NOMO-1 treated with dmso at 0.1 percent for 144 hours (cell line): ENCODE measurements around the gene SNAP25.

Experiments used
- DNase-seq: peaks from one replicate; lab custom pipeline; 2025; ENCODE audit not compliant: unreplicated experiment; lab: John Stamatoyannopoulos, UW

Gene SNAP25

GRCh38 chr20:10216146-10216791 is 2.4 kb upstream of the SNAP25 start:
- DNase-seq = no peak

DNA sequence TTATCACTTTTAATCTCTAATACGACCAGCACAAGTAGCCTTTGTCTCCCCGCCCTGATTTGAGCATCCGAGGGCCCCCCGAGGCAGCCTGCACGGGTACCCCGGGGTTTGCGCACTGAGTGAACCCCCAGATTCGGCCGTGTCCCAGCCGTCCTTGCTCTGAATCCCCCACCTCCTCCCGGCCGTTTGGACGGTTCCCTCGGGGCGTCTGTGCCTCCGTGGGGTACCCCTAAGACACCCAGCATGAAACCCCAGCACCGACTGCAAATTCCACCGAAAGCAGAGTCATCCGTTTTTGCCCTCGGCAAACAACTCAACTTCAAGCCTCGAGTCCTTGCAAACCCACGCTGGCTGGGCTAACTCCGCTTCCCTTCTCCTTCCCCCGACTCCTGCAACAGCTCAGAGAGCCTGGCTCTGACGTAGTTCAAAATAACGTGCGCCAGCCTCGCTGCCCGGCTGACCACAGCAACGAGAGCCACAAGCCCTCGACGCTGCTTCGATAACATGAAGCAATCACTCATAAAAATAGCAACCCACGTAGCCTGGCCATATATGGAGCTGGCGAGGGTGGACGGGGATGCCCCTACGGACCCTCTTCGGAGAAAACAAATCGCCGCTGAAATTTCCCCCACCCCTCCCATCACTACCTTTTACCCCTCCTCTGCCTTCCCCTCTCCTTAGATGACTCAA is 764 bp upstream of the SNAP25 start:
- DNase-seq = peak; percentile 23

- DNase-seq = peak; percentile 60
These were observed 792 bp downstream of the SNAP25 start for GRCh38 chr20:10219452-10219791.

DNA sequence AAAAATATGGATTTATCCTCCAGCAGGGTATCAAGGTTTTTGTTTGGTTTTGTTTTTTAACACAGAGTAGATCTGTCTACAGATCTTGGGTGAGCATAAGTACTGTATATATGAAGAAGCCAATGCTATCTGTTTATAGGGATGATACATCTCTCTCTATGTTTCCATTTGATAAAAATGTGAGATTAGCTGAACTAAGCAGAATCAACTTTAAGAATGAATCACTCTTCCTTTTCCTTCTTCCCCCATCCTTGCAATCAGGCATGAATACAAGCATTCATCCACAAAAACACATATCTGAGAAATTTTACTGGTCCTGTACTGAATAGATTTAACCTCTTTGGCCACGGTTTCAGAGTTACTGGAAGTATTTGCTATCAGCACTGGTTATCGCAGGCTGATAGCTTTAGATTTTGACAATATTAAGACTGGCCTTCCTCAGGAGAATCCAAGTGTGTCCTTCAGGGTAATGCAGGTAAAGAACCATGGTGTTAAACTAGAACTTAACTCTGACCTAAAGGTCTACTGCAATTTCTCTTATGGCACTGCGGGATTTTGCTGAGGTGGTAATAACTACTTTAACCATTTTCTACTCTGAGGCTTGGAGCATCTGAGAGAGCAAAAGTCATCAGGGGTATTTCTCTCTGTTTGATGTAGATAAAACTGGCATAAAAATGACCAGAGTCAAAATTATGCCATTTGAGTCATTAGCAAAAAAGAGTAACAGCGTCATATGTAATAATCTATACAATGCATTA is 1.5 kb downstream of the SNAP25 start:
- DNase-seq = no peak

- DNase-seq = no peak
These were observed 2.4 kb downstream of the SNAP25 start for GRCh38 chr20:10221021-10221420.

DNA sequence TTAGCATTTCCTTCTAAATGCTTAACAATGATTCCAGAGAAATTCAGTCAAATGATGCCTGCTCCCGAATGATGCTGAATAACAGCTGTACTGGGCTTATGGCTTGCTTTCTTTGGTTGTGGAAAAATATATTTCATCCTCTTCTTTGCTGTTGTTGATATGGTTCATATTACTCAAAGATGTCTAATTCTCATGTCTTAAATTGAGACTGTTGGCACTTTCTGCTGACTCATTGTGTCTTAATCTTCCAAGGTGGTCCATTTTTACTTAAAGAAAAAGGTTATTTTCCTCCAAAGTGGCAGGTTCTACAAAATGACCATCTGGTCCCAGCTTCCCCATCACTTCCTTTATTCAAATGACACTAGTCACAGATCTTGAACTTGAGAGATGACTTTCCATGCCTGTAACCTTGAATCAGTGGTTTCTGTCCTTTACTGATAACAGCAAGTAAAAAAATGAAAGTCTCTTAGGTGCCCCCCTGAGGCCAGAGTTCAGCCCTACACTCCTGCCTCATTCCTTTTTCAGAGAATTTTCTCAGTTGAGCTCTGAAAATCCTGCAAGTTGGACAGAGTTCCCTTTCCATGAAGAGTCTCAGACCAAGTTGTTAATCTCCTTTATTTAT is 6.9 kb downstream of the SNAP25 start:
- peak; percentile 5 for DNase-seq

DNA sequence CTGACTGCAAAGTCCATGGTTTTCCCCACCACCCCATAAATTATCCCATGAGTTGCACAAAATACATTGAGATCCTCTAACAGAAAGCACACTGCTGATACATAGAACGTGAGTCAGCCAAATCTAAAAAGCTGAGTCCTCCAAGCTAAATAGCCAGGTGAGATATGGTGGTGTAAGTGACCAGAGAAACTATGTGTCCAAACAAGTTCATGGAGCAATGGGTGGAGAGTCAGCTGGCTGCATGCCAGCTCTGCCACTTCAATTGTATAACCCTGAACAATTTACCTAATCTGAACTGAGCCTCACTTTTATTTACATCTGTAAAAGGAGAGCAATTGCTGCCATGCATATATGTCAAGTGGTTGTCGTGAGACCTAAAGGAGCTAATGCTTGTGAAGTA is 9.7 kb downstream of the SNAP25 start:
- no peak for DNase-seq

DNA sequence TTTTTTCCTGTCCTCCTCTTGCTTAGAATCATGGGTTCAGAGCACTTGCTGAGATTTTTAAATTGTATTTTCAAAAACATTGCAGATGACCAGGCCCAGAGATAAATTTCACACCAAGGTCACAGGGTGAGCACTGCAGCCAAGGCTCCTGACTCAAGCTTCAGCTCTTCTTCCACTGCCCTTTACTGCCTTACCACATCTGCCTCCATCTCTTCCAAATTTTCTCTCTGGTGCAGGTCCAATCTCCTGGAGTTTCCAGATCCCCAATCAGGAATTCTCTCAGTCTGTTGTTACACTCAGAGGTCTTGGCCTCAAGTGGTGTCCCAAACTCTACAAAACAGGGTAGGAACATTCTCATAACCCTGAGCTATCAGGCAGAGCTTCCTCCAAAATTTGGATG is 12.7 kb downstream of the SNAP25 start:
- no peak for DNase-seq

DNA sequence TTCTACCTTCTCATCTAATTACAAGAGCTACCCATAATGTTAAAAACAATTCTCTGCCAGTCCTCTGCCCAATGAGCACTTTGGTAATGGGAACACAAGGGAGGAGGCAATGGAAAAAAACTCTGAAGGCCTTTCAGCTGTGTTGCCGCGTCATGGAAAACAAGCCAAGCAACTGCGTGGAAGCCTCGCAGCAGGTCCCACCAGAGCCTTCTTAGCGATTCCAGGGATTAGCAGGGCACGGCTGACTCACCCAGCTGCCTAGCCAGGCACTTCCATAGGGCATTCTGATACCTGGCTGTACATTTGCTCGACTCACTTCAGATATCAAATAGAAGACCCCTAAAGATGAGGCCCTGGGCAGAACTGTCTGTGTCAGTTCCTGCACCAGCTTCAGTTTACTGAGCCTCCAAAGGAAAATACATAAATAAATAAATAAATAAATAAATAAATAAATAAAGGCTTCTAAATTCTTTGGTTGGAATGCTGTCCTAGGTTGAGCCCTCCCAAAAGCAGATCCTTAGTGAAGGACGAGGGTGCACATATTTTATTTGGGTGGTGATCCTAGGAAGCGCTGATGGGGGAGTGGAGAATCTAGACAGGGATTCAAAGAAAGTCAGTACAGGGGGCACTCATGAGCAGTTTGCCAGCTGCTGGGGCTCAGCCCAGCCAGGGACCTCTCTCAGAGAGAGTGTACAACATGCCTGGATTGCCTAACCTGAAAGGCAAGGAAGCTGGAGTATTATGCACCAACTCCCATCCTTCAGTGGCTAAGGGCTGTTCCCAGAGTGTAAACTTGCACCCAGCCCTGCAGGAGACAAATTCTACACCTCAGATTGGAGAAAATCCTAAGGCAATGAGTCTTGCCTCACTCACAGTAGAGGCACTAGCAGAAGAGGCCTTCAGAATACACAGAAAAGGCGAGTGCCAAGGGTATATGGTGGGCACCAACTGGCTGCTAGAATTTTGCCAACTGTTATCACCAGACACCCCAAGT is 18.2 kb downstream of the SNAP25 start:
- no peak for DNase-seq

GRCh38 chr20:10239954-10240353 is 21.3 kb downstream of the SNAP25 start:
- no peak for DNase-seq

DNA sequence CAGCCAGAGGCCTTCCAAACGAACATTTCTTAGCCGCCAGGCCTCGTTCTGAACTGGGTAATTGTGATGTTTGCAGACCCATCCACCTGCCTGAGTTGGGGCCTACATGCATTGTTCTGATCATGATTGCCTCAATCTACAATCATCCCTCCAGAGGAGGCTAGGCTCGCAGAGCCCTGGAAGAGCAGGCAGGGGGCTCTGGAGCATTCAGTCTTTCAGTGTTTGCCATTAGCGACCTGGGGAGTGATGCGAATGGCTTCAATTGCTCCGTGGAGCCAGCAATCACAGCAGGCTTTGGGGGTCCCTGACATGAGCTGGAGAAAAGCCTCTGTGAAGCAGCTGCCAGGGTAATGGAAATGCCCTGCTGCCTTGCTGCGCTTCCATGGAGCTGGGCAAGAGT is 22.0 kb downstream of the SNAP25 start:
- DNase-seq = no peak

GRCh38 chr20:10242166-10242565 is 23.5 kb downstream of the SNAP25 start:
- no peak for DNase-seq

- DNase-seq = no peak
These were observed 28.8 kb downstream of the SNAP25 start for GRCh38 chr20:10247440-10247839.

GRCh38 chr20:10249048-10249770 is 30.6 kb downstream of the SNAP25 start:
- DNase-seq = no peak

DNA sequence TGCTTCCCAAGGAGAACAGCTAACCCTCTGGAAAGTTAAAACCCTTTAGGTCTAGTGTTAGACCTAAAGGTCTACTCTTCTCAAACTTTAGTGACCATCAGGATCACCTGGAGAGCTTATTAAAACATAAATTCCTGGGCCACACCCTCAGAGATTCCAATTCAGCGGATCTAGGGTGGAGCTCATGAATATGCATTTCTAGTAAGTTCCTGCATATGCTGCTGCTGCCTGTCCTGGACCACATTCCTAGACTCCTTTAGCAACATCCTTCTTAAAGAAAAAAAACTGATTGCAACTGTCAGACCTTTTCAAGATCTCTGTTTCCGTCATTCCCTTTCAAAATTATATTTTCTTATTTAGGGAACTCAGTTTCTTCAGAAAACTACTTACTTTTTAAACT is 31.2 kb downstream of the SNAP25 start:
- no peak for DNase-seq

GRCh38 chr20:10250902-10251301 is 32.3 kb downstream of the SNAP25 start:
- DNase-seq = no peak

GRCh38 chr20:10253780-10254179 is 35.1 kb downstream of the SNAP25 start:
- no peak for DNase-seq

DNA sequence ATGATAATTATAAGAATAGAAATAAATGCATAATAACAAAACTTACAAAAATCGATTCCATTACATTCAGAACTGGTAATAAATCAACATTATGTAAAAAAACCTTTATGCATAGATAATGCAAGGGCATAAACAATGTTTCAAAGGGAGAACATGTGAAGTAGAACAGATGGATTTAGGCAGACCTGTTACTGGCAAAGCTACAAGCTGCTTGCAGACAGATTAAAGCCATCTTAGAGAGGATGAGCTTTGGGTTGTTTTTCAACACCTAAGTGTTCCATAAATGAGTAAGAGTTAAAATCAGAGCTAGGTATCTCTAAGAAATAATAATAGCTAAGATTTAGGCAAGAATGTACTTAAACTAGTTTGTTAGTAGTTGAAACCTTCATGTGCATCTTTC is 37.2 kb downstream of the SNAP25 start:
- DNase-seq = no peak

DNA sequence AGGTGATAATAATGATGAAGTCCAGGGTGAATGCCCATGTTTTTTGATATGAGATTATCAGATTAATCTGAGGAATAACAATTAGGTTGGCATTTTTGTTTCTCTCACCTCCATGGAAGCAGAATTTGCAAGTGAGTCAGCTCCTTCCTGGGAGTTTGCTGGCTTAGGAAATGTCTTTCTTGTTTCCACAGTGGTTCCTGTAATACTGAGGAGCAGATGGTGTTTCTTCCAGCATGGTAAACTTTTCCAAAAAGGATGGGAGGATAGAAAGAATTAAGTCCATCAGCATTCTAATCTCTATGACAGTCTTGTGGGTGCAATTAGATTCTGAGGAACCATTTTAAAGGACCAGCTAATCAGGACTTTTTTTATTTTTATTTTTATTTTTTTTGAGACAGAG is 40.5 kb downstream of the SNAP25 start:
- no peak for DNase-seq

GRCh38 chr20:10260316-10260715 is 41.7 kb downstream of the SNAP25 start:
- DNase-seq = no peak
